Measurements from ENCODE around the gene MED31. TPM values are rescaled to one million over a fixed set of nuclear protein-coding genes. Genes with fewer than 3 reads are reported as not detected.
A peak's percentile ranks its signal among the peaks of the same experiment; 100 is the strongest.
"Not testable (repeated sequence)": the region's sequence is repeated elsewhere in the genome, so short reads cannot be mapped to it uniquely, and the experiment has no call there.

The MED31 gene
- total RNA-seq, result 15.3 TPM

GRCh38 chr17:6651354-6651918, at the start of gene MED31, which contains the start of gene C17orf100:
TSS of gene MED31 (minus strand) at chr17:6651605. CDS start at chr17:6651528, 77 bp downstream.
TSS of gene C17orf100 (plus strand) at chr17:6651762. CDS start at chr17:6651914, 152 bp downstream.
- ATAC-seq, result peak; percentile 93

GRCh38 chr17:6700948-6701307, 49.5 kb upstream of the MED31 start:
- no peak for ATAC-seq

GRCh38 chr17:6699997-6700947, 48.9 kb upstream of the MED31 start:
- no peak for ATAC-seq

- ATAC-seq, result no peak
Observed at GRCh38 chr17:6698004-6698403, 46.6 kb upstream of the MED31 start.

- ATAC-seq, result no peak
Observed at GRCh38 chr17:6696906-6697305, 45.5 kb upstream of the MED31 start.

GRCh38 chr17:6695565-6695964, 44.2 kb upstream of the MED31 start:
- no peak for ATAC-seq

GRCh38 chr17:6695051-6695450, 43.6 kb upstream of the MED31 start:
- no peak for ATAC-seq

- not testable (repeated sequence) for ATAC-seq
Observed at GRCh38 chr17:6691958-6692357, 40.6 kb upstream of the MED31 start.

- ATAC-seq, result no peak
Observed at GRCh38 chr17:6691546-6691945, 40.1 kb upstream of the MED31 start.

GRCh38 chr17:6690641-6691040, 39.2 kb upstream of the MED31 start:
- ATAC-seq, result no peak

- ATAC-seq, result no peak
Observed at GRCh38 chr17:6688944-6689343, 37.5 kb upstream of the MED31 start.

- ATAC-seq, result no peak
Observed at GRCh38 chr17:6686026-6686425, 34.6 kb upstream of the MED31 start.

- no peak for ATAC-seq
Observed at GRCh38 chr17:6684881-6685767, 33.7 kb upstream of the MED31 start.

- no peak for ATAC-seq
Observed at GRCh38 chr17:6684460-6684783, 33.0 kb upstream of the MED31 start.

GRCh38 chr17:6683730-6684459, 32.5 kb upstream of the MED31 start:
- no peak for ATAC-seq

GRCh38 chr17:6683081-6683684, 31.8 kb upstream of the MED31 start:
- no peak for ATAC-seq

- ATAC-seq, result no peak
Observed at GRCh38 chr17:6682339-6682738, 30.9 kb upstream of the MED31 start.

GRCh38 chr17:6681671-6682070, 30.3 kb upstream of the MED31 start:
- ATAC-seq, result peak; percentile 59

GRCh38 chr17:6681176-6681575, 29.8 kb upstream of the MED31 start:
- ATAC-seq, result no peak

GRCh38 chr17:6679241-6679640, 27.8 kb upstream of the MED31 start:
- peak; percentile 81 for ATAC-seq

- no peak for ATAC-seq
Observed at GRCh38 chr17:6677946-6678345, 26.5 kb upstream of the MED31 start.

Data from esophagus mucosa (tissue), 1 donor.